Transverse colon (tissue), 3 donors: ENCODE data around the gene KCNJ5.

Experiments
- CTCF ChIP-seq, 5 experiments: fragments of 200-600 bp in 3 of 5; fragments of 450-650 bp in 2 of 5; sonication (generic) in 3 of 5; IDR thresholded peaks; 1 replicate in 2 of 5; 2 replicates in 3 of 5; pipeline ENCODE4 v1.5.1; 2016 to 2017; ENCODE audit warnings: antibody characterized with exemption in 5 of 5, inconsistent platforms in 3 of 5, mild to moderate bottlenecking in 2 of 5, moderate library complexity in 1 of 5
- POLR2A ChIP-seq: fragments of 450-650 bp; IDR thresholded peaks from one replicate; pipeline ENCODE4 v1.6.1; 2016; ENCODE audit warnings: antibody characterized with exemption, mild to moderate bottlenecking, moderate library complexity

- TF ChIP-seq CTCF (IDR thresholded peaks at IDR 0.05) (no peak), POLR2A (no peak)
These were observed 38.8 kb downstream of the KCNJ5 start for GRCh38 chr11:128929991-128930390.
